ENCODE results near the gene TTC39A.
A peak's percentile ranks its signal among the peaks of the same experiment; 100 is the strongest.

TTC39A gene

DNA sequence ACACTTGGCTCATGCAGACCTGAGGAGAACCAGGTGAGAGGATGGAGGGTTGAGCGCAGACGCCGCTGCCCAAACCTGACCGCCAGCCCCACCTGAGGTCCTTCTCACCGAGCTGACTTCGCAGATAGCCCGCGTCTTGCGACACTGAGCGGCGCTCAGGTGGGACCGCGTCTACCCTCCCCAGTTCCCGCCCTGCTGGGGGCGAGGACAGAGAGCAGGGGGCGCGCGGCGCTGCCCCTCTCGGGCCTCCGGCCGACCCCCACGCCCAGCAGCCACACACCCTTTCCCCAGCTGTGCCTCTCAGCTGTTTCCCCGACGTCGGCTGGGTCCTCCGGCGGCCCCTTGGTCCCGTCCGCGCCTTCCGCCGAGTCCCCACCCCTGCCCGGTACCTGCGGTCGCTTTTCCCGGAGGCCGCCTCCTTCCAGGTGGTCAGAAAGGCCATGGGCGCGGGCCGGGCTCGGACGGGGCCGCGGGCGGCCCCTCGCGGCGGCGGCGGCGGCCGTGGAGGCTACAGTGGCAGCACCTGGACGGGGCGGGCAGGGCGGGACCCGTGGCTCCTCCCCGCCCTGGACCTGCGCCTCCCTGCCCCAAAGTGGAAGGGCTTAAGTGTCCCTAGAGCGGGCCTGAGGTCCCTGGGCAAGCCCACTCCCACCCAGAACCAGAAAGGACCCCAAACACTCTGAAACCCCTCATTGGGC lies 14.4 kb upstream of the TTC39A start:
- H3K4me1 Mint-ChIP-seq, result peaks cover 14% of the 10 kb centered on the region
- ATAC-seq, result peak; percentile 26
- no peaks in the 10 kb centered on the region for H3K9me3 Mint-ChIP-seq
- peaks cover 45% of the 10 kb centered on the region for H3K27me3 Mint-ChIP-seq
- H3K36me3 Mint-ChIP-seq, result no peaks in the 10 kb centered on the region
- H3K4me3 Mint-ChIP-seq, result no peak overlapping the region
- H3K27ac Mint-ChIP-seq, result no peak overlapping the region

DNA sequence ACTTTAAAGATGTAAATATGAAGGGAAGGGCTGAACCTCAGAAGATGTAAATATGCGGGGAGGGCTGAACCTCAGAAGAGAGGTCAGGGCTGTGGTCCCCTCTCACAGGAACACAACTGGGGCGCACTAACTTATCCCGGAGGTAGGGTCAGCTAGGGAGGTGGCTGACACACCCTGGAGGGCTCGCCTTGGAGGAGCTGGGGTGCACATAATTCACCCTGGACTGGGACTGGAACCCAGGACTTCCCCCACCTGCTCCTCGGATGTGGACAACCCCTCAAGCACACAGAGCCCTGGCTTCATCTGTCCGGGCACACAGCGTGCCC lies 13.9 kb upstream of the TTC39A start:
- H3K4me3 Mint-ChIP-seq, result no peak overlapping the region
- H3K27ac Mint-ChIP-seq, result no peak overlapping the region

DNA sequence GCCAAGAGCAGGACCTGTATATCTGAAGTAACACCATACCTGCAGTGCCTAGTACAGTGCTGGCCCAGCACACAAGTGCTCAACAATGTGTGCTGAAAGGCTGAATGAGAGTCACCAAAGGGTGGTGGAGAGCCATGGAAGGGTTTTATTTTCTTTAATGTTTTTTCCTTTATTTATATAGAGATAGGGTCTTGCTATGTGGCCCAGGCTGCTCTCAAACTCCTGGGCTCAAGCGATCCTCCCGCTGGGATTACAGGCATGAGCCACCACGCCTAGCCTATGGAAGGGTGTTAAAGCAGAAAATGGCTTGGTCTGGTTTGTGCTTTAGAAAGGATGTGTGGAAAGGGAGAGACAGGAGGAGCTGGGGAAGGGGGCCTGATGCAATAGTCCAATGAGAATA lies 13.3 kb upstream of the TTC39A start:
- no peak overlapping the region for H3K27ac Mint-ChIP-seq
- H3K9me3 Mint-ChIP-seq, result no peaks in the 10 kb centered on the region
- H3K27me3 Mint-ChIP-seq, result peaks cover 45% of the 10 kb centered on the region
- H3K4me1 Mint-ChIP-seq, result peaks cover 14% of the 10 kb centered on the region
- H3K36me3 Mint-ChIP-seq, result no peaks in the 10 kb centered on the region
- H3K4me3 Mint-ChIP-seq, result no peak overlapping the region
- no peak for ATAC-seq

More for the DNA sequence above, 13.9 kb upstream of the TTC39A start:
- no peaks in the 10 kb centered on the region for H3K36me3 Mint-ChIP-seq
- peaks cover 14% of the 10 kb centered on the region for H3K4me1 Mint-ChIP-seq
- H3K9me3 Mint-ChIP-seq, result no peaks in the 10 kb centered on the region
- H3K27me3 Mint-ChIP-seq, result peaks cover 45% of the 10 kb centered on the region
- ATAC-seq, result no peak

DNA sequence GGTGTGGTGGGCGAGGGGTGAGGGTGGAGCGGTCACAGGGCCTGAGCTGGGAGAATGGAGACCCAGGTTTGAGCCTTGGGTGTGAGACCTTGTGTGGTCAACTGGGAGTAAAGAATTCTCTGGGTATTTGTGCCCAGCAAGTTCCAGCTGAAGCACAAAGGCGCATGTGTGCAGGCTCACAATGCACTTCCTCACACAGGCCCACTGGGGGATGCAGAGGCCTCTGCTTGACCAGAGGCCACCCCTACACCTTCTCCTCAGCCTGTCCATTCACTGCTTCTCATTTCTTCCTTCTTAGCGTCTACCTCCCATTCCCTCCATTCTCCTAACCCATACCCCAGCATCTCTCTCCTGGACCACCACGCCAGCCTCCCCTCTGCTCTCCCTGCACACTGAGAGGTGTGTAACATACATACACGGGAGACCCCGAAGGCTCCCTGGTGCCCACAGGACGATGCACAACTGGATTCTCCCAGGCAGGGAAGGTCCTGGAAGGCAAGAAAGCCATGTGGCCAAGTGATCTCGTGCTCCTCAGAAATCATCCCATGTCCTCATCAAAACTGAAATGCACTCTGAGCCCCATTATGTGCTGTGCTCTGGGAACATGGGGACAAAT lies 12.3 kb upstream of the TTC39A start:
- Mint-ChIP-seq H3K9me3 (no peaks in the 10 kb centered on the region), H3K27me3 (peaks cover 45% of the 10 kb centered on the region), H3K4me1 (peaks cover 14% of the 10 kb centered on the region), H3K4me3 (no peak overlapping the region), H3K36me3 (no peaks in the 10 kb centered on the region), H3K27ac (no peak overlapping the region)
- no peak for ATAC-seq

DNA sequence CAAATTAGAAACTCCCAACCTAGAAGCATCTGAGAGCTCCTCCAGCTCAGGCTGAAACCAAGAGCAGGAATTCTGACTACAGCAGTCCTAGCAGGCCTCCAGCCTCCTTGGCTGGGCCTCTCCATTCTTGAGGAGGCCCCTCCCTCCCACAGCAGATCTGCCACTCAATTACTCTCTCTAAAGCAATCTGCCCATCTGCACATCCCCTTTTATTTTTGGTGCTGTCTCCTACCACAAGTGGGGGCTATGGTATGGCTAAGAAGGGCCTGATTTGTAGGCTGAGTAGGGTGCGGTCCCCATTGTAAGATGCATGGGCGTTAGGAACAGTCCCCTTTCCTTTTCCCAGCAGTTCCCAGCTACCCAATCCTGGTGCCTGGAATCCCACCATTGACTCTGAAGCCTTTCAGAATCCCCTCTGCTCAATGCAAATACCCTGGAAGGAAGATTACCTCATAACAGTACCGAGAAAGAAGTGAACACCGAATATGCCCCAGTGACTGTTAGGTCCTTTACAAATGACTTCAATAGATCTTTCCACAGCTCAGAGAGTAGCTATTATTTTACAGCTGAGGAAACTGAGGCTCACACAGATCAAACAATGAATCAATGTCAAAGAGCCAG lies 11.6 kb upstream of the TTC39A start:
- Mint-ChIP-seq H3K9me3 (no peaks in the 10 kb centered on the region), H3K36me3 (no peaks in the 10 kb centered on the region), H3K4me3 (no peak overlapping the region), H3K27ac (no peak overlapping the region), H3K27me3 (peaks cover 45% of the 10 kb centered on the region), H3K4me1 (peaks cover 14% of the 10 kb centered on the region)
- peak; percentile 44 for ATAC-seq

DNA sequence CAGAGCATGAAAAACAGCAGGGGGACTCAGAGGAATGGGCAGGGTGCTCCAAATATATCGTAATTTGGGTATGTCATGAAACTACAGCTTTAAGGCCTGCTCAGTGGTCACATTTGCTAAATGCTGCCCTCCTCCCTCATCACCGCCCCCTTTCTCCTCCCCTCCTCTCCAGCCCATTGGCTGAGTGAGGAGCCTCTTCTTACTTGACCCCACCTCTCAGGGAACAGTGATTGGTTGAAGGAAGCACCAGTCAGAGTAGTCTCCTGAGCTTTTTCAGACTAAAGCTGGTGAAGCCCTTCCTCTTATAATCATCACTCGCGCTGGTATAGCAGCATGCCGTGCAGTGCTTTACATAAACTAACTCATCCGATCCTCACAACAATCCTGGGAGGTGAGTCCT lies 10.0 kb upstream of the TTC39A start:
- peaks cover 33% of the 10 kb centered on the region for H3K27me3 Mint-ChIP-seq
- H3K4me3 Mint-ChIP-seq, result no peak overlapping the region
- no peak for ATAC-seq
- H3K4me1 Mint-ChIP-seq, result peaks cover 14% of the 10 kb centered on the region
- no peak overlapping the region for H3K27ac Mint-ChIP-seq
- no peaks in the 10 kb centered on the region for H3K9me3 Mint-ChIP-seq
- no peaks in the 10 kb centered on the region for H3K36me3 Mint-ChIP-seq

DNA sequence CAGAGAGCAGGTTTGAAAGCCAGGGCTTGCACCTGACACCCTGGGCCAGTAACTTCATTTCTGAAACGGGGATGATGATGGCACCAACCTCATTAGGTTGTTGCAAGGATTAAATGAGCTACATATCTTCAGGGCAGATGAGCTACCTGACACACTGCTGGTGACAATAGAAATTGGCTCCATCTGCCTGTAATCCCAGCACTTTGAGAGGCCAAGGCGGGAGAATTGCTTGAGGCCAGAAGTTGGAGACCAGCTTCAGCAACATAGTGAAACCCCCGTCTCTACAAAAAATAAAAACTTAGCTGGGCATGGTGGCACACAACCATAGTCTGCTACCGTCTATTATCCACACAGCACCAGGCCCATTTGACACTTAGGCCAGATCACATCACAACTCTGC lies 6.3 kb upstream of the TTC39A start:
- peaks cover 6% of the 10 kb centered on the region for H3K27me3 Mint-ChIP-seq
- no peak for ATAC-seq
- no peaks in the 10 kb centered on the region for H3K36me3 Mint-ChIP-seq
- no peaks in the 10 kb centered on the region for H3K9me3 Mint-ChIP-seq
- no peak overlapping the region for H3K27ac Mint-ChIP-seq
- H3K4me3 Mint-ChIP-seq, result no peak overlapping the region
- H3K4me1 Mint-ChIP-seq, result peaks cover under 1% of the 10 kb centered on the region

DNA sequence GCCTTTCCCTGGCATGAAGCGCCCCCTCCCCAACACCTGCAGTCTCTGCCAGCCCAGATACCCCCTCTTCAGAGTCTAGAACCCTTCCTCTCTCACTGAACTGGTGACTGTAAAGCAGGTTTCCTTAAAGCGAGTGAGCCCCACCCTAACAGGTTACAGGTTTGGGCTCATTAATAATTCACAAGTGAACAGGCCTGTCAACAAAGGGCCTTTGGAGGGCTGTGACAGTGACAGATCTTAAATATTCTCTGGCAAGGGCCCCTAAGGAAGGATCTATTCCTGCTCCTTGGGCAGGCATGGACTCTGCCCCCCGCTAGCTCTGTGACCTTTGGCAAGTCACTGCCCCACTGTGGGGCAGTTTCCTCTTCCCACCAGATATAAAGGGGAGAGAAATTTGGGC lies 5.6 kb upstream of the TTC39A start:
- H3K9me3 Mint-ChIP-seq, result no peaks in the 10 kb centered on the region
- H3K36me3 Mint-ChIP-seq, result no peaks in the 10 kb centered on the region
- ATAC-seq, result no peak
- peaks cover 7% of the 10 kb centered on the region for H3K4me1 Mint-ChIP-seq
- H3K27me3 Mint-ChIP-seq, result peaks cover 11% of the 10 kb centered on the region
- no peak overlapping the region for H3K4me3 Mint-ChIP-seq
- H3K27ac Mint-ChIP-seq, result no peak overlapping the region

DNA sequence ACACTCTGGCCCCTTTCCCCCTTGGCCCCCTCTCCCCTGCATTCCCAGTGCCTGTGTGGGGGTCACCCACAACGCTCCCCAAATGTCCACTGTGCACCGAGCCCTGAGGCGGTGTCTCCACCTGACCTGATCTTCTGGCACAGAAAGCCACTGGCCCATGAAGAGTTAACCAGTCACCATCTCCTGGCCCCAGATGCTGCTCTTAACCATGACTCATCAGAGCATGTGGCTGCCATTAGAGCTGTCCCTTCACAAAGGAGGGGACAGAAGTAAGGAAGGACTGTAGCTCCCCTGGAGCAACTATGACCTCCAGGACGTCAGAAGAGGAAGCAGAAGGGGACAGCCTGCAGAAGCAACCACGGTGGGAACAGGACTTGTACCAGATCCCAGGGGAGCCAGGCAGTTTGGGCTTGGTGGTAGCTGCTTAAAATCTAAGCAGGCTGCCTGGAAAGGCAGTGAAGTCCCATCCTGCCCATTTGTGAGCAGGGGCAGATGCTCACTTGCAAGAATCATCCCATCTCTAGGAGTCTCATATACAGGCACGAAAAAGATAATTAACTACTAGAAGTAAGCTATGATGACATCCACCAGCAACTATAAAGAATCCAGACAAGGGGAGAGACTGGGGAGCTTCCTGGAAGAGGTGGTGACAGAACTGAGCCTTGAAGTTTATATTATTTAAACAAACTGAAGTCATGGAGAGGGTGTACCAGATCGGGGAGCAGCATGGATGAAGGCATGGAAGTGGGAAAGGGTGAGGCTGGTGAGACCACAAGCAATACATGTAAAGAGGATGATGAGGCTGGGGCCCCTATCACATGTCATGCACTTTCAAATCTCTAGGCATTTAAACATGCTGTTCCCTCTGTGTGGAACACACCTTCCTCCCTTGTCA lies 1.1 kb upstream of the TTC39A start:
- Mint-ChIP-seq H3K27me3 (peaks cover 37% of the 10 kb centered on the region), H3K4me3 (peak overlapping the region; percentile 65), H3K36me3 (no peaks in the 10 kb centered on the region), H3K4me1 (peaks cover 13% of the 10 kb centered on the region), H3K9me3 (no peaks in the 10 kb centered on the region), H3K27ac (peak overlapping the region; percentile 5)
- peak; percentile 64 for ATAC-seq

DNA sequence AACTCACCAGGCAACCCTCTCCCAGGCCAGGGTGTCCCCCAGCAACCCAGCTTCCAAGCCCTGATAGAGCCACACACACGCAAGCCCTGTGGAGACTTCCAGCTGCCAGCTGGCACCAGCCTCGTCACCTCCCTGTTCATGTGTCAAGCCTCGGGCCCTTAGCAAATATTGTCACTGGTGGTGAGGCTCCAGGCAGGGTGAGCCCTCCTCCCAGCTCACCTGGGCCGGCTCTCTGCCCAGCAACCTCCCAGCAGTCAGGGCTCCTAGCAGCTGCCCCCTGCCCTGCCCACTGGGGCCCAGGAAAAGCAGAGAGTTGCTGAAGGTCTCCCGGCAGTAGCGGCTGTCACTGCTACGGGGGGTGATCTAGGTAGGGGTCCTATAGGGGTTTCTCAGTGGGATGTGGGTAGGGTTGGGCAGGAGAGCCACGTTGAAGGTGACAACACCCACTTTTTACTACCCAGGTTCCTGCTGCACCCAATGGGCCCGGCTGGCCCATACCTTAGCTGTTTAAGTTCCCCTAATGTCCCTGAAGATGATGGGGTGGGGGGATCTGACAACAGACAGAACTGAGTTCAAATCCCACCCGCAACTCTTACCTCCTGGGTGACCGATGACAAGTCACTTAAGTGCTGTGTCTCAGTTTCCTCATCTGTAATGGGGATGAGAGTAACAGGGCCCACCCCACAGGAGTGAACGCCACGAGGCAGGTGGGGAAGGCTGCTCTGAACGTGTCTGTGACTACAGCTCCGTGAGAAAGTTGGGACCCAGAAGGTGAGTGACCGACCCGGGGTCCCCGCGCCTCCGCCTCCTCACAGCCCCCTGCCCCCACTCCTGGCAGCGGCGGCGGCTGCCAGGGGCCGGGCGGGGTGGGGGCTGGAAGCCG lies 678 bp downstream of the TTC39A start:
- no peak overlapping the region for H3K27ac Mint-ChIP-seq
- peaks cover 37% of the 10 kb centered on the region for H3K27me3 Mint-ChIP-seq
- H3K36me3 Mint-ChIP-seq, result no peaks in the 10 kb centered on the region
- peaks cover 13% of the 10 kb centered on the region for H3K4me1 Mint-ChIP-seq
- no peaks in the 10 kb centered on the region for H3K9me3 Mint-ChIP-seq
- peak overlapping the region; percentile 50 for H3K4me3 Mint-ChIP-seq
- no peak for ATAC-seq

DNA sequence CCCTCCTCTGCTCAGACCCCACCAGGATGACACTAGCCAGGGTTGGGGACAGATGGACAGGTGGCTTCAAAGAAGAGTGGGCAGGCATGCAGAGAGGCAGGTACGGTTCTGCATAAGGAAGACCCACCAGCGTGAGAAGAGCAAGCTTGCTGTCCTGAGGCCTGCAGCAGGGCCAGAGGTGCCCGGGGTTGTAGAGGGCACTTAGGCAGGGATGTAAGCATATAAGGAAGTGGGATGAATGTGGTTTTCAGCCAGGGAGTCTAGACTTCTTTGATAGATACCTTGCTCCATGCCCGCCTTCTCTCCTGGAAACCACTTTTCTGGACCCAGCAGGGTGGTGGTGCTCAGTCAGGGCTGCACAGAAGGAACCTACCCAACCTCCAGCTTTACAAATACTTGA lies 1.4 kb downstream of the TTC39A start:
- no peak overlapping the region for H3K27ac Mint-ChIP-seq
- peaks cover 37% of the 10 kb centered on the region for H3K27me3 Mint-ChIP-seq
- no peak overlapping the region for H3K4me3 Mint-ChIP-seq
- H3K4me1 Mint-ChIP-seq, result peaks cover 13% of the 10 kb centered on the region
- H3K9me3 Mint-ChIP-seq, result no peaks in the 10 kb centered on the region
- no peaks in the 10 kb centered on the region for H3K36me3 Mint-ChIP-seq
- ATAC-seq, result no peak

DNA sequence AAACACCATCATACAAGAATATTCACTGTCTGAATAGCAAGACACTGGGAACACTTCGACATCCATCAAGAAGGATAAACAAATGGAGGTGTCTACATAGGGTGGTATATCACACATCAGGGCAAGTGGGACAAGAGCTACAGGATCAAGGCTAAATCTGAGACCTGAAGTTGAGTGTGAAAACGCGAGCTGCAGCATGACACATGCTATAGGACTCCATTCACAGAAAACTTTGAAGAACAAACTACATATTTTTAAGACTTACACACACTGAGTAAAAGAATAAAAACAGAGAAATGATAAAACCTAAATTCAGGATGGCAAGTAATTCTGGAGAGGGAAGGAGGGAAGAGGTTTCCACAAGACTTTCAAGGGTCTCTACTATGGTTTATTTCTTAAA lies 2.1 kb downstream of the TTC39A start:
- peaks cover 37% of the 10 kb centered on the region for H3K27me3 Mint-ChIP-seq
- no peak overlapping the region for H3K27ac Mint-ChIP-seq
- H3K9me3 Mint-ChIP-seq, result no peaks in the 10 kb centered on the region
- no peaks in the 10 kb centered on the region for H3K36me3 Mint-ChIP-seq
- H3K4me1 Mint-ChIP-seq, result peaks cover 13% of the 10 kb centered on the region
- ATAC-seq, result no peak
- no peak overlapping the region for H3K4me3 Mint-ChIP-seq

DNA sequence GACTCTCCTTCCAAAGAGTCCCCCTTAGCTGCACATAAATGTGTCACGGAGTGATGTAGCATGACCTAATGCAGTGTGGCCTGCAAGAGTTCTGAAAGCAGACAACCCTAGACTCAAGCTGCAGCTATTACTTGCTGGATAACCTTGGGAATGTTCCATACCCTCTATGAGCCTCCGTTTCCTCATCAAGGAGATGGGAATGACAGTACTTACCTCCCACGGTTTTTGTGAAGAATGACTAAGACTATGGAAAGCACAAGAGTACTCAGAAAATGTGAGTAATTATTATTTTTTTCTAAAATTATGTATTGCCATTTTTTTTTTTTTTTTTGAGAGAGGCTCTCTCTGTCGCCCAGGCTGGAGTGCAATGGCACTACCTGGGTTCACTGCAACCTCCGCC lies 3.0 kb downstream of the TTC39A start:
- no peaks in the 10 kb centered on the region for H3K9me3 Mint-ChIP-seq
- H3K27me3 Mint-ChIP-seq, result peaks cover 37% of the 10 kb centered on the region
- no peak for ATAC-seq
- no peaks in the 10 kb centered on the region for H3K36me3 Mint-ChIP-seq
- H3K4me3 Mint-ChIP-seq, result no peak overlapping the region
- H3K4me1 Mint-ChIP-seq, result peaks cover 13% of the 10 kb centered on the region
- no peak overlapping the region for H3K27ac Mint-ChIP-seq

DNA sequence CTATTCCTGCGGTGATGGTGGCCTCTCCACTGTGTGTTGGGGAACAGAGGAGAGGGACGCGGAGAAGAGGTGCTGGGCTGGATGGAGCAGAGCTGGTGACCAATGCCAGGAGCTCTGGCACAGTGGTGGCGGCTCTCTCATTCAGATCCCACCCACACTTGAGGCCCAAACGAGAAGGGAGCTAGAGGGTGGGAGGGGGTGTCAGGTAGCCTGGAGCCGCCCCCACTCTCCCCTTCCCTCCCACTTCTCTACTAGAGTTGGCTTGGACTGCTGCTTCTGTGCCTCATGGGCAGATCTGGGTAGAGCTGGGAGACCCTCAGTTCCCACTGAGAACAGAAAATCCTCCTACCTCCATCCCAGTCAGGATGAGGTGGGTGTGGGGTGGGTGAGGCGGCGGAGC lies 3.5 kb downstream of the TTC39A start:
- ATAC-seq, result no peak
- no peak overlapping the region for H3K27ac Mint-ChIP-seq
- peaks cover 13% of the 10 kb centered on the region for H3K4me1 Mint-ChIP-seq
- no peaks in the 10 kb centered on the region for H3K9me3 Mint-ChIP-seq
- no peak overlapping the region for H3K4me3 Mint-ChIP-seq
- H3K36me3 Mint-ChIP-seq, result no peaks in the 10 kb centered on the region
- H3K27me3 Mint-ChIP-seq, result peaks cover 35% of the 10 kb centered on the region

All from stimulated activated memory B cell treated with anti-CD40 and anti-IgM and Interleukin-4, amounts not matched to agents 10 μg/mL and 1 μg/mL and 100 μg/mL, for 72 hours (primary cell).